SH-SY5Y (cell line): ENCODE data around the gene BANF1.

ENCODE experiments used
- GATA2 ChIP-seq: IDR thresholded peaks from 2 replicates; pipeline ENCODE4 v1.6.1; 2011; ENCODE audit warnings: mild to moderate bottlenecking, low read depth, low read length
- GATA3 ChIP-seq: IDR thresholded peaks from 2 replicates; pipeline ENCODE4 v1.6.1; 2011; ENCODE audit warnings: low read depth, mild to moderate bottlenecking, low read length, moderate library complexity

DNA sequence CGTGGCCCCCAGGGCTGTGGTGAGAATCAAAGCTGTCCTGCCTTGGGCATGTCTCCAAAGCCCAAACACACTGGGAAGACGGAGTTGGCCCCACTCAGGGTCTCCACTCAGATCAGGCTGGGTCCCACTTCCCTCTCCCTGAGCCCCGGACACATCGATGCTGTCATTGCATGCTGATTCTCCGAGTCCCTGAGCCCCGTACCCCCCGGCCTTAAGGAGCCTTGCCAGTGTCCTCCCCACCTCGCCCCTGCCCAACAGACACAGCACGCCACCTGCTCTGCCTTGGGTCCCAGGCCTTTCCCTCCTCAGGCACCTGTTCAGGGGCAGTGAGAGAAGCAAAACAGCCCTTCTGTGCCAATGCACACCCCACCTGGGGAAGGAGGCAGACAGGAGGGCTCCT, 15.0 kb upstream of the BANF1 start:
- TF ChIP-seq GATA2 = no peak
- no peak for TF ChIP-seq GATA3
